Measurements from ENCODE around the gene NPY2R. TPM values are rescaled to one million over a fixed set of nuclear protein-coding genes. Genes with fewer than 3 reads are reported as not detected.
A peak's percentile ranks its signal among the peaks of the same experiment; 100 is the strongest.

Gene NPY2R
- total RNA-seq (under 1 TPM in 3 of 7 donors, not detected in 4; 0.08 to 0.79 (median 0.34) TPM), polyA plus RNA-seq (under 1 TPM; 0.04 to 0.12 TPM)
- long read RNA-seq, donor 1, result 0 reads
- long read RNA-seq, donor 2, partial matches to known transcripts, result 0 of 2 reads
- long read RNA-seq, donor 2, other reads (novel, unspliced or antisense), result 0 of 2 reads
- long read RNA-seq, donor 3, partial matches to known transcripts, result 0 of 2 reads
- long read RNA-seq, donor 3, other reads (novel, unspliced or antisense), result 0 of 2 reads

DNA sequence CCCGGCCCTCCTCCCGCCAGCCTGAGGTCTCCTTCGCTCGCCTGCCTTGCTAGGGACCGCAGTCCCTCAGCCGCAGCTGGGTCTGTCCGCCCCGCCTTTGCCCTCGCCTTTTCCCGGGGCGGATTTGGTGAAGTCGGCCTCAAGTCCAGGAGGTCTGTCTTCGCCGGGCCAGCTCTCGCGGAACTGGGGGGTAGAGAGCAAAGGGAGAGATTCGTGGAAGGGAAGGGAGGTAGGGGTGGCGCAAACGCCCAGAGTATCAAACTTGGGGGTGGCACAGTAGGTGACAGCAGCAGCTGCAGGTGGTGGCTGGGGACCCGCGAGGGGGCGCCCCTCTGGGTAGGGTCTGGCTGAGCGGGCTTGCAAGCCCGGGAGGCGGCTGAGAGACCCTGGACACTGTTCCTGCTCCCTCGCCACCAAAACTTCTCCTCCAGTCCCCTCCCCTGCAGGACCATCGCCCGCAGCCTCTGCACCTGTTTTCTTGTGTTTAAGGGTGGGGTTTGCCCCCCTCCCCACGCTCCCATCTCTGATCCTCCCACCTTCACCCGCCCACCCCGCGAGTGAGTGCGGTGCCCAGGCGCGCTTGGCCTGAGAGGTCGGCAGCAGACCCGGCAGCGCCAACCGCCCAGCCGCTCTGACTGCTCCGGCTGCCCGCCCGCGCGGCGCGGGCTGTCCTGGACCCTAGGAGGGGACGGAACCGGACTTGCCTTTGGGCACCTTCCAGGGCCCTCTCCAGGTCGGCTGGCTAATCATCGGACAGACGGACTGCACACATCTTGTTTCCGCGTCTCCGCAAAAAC is at the start of gene NPY2R:
NPY2R (plus strand) TSS at position 379 of the 797 bp plus-strand sequence. CDS start 5,304 bp downstream, outside the sequence.
- no peaks in the 10 kb centered on the region for H3K4me1 ChIP-seq (ENCODE audit: insufficient read depth)
- TF ChIP-seq EP300 (IDR thresholded peaks at IDR 0.05) (no peak), POLR2A (IDR thresholded peaks at IDR 0.05) (no peak)
- TF ChIP-seq, protein P1, sequence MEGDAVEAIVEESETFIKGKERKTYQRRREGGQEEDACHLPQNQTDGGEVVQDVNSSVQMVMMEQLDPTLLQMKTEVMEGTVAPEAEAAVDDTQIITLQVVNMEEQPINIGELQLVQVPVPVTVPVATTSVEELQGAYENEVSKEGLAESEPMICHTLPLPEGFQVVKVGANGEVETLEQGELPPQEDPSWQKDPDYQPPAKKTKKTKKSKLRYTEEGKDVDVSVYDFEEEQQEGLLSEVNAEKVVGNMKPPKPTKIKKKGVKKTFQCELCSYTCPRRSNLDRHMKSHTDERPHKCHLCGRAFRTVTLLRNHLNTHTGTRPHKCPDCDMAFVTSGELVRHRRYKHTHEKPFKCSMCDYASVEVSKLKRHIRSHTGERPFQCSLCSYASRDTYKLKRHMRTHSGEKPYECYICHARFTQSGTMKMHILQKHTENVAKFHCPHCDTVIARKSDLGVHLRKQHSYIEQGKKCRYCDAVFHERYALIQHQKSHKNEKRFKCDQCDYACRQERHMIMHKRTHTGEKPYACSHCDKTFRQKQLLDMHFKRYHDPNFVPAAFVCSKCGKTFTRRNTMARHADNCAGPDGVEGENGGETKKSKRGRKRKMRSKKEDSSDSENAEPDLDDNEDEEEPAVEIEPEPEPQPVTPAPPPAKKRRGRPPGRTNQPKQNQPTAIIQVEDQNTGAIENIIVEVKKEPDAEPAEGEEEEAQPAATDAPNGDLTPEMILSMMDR (IDR thresholded peaks at IDR 0.05), result no peak
- no peak within 1 kb of the TSS for H3K4me3 ChIP-seq
- H3K27ac ChIP-seq, result no peak within 1 kb of the TSS
- H3K36me3 ChIP-seq, result no peaks in the 10 kb centered on the region
- peak in 1 of 5 donors; percentile 7 for DNase-seq
- 1 to 2% (median 2%) methylated on average over 49 to 55 of the region's 55 CpGs for WGBS, 3 donors
- intact Hi-C loops (cut with DNase I), result no loop called here
- H3K27me3 ChIP-seq, result no peaks in the 10 kb centered on the region
- H3K9me3 ChIP-seq, result no peaks in the 10 kb centered on the region

DNA sequence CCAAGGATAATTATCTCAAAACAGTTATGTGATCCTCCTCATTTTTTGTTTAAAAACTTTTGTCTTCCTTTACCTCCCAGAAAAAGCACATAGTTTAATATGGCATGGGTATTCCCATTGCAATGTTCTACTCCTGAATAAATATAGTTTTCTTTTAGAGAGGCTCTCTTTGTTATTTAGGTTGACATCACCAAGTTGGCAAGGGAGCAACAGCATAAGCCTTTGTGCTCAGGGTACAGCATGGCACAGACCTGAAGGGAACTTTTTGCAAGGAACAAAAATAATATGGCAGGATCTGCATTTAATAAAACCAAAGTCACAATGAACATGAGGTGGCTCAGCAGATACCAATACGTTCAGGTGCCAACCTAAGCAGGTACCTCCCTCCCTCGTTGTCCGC is 47.1 kb upstream of the NPY2R start:
- 91 to 94% (median 94%) methylated on average over 3 of the region's 3 CpGs for WGBS, 3 donors
- intact Hi-C loops (cut with DNase I), result no loop called here
- Histone ChIP-seq H3K9me3 (no peaks in the 10 kb centered on the region), H3K4me3 (no peak overlapping the region), H3K4me1 (ENCODE audit: insufficient read depth) (no peaks in the 10 kb centered on the region), H3K36me3 (no peaks in the 10 kb centered on the region), H3K27me3 (no peaks in the 10 kb centered on the region), H3K27ac (no peak overlapping the region)
- TF ChIP-seq EP300 (IDR thresholded peaks at IDR 0.05) (no peak), POLR2A (IDR thresholded peaks at IDR 0.05) (no peak)
- TF ChIP-seq, protein P1 (IDR thresholded peaks at IDR 0.05), result no peak
- DNase-seq, result no peak

DNA sequence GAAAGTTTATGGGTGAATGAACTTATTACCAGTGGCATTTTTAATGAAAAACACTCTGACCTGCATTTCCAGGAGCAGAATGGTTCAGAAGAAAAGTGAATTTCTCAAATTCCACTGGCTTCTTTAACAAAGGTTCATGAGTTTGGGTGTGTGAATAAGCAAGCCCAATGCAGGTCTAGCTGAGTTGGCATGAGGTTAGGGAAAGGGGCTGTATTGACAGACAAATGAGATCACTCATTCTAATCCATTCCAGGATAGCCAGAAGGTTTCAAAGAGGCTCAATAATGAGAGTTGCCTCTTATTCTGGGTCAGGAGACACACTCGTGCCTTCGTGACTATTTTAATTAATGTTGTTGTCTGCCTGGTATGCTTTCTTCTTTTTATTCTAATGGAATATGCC is 43.7 kb upstream of the NPY2R start:
- no peak for DNase-seq
- no peak overlapping the region for H3K27ac ChIP-seq
- intact Hi-C loops (cut with DNase I), result no loop called here
- H3K36me3 ChIP-seq, result no peaks in the 10 kb centered on the region
- WGBS, 3 donors, result 57 to 74% (median 74%) methylated on average over 2 of the region's 2 CpGs
- H3K4me3 ChIP-seq, result no peak overlapping the region
- TF ChIP-seq POLR2A (IDR thresholded peaks at IDR 0.05) (no peak), EP300 (IDR thresholded peaks at IDR 0.05) (no peak)
- TF ChIP-seq, protein P1 (IDR thresholded peaks at IDR 0.05), result no peak
- no peaks in the 10 kb centered on the region for H3K4me1 ChIP-seq (ENCODE audit: insufficient read depth)
- no peaks in the 10 kb centered on the region for H3K27me3 ChIP-seq
- H3K9me3 ChIP-seq, result no peaks in the 10 kb centered on the region

DNA sequence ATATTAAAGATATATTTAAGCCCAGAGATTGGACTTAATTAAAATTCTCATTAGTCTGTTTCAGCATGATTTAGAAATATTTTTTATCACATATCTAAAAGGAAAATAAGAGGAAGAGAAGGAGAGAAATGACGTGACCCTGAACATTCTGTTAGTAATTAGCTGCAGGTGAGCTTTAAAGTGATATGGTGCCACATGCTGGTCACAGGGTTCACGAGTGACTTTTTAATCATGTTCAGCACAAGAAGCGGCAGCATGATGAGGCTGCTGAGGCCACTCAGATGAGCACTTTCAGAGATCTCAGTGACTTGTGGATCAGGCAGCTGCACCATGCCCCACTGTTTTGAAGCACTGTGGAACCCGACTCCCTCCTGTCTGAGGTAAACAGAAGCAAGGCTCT is 37.9 kb upstream of the NPY2R start:
- 44 to 75% (median 61%) methylated on average over 4 of the region's 4 CpGs for WGBS, 3 donors
- Histone ChIP-seq H3K4me1 (ENCODE audit: insufficient read depth) (no peaks in the 10 kb centered on the region), H3K27me3 (no peaks in the 10 kb centered on the region), H3K4me3 (no peak overlapping the region), H3K36me3 (no peaks in the 10 kb centered on the region), H3K27ac (no peak overlapping the region), H3K9me3 (no peaks in the 10 kb centered on the region)
- intact Hi-C loops (cut with DNase I), result no loop called here
- TF ChIP-seq POLR2A (IDR thresholded peaks at IDR 0.05) (no peak), EP300 (IDR thresholded peaks at IDR 0.05) (no peak)
- TF ChIP-seq, protein P1 (IDR thresholded peaks at IDR 0.05), result no peak
- no peak for DNase-seq
